ENCODE data around the gene PRTN3.
"Not testable (repeated sequence)": the region's sequence is repeated elsewhere in the genome, so short reads cannot be mapped to it uniquely, and the experiment has no call there.

The PRTN3 gene

DNA sequence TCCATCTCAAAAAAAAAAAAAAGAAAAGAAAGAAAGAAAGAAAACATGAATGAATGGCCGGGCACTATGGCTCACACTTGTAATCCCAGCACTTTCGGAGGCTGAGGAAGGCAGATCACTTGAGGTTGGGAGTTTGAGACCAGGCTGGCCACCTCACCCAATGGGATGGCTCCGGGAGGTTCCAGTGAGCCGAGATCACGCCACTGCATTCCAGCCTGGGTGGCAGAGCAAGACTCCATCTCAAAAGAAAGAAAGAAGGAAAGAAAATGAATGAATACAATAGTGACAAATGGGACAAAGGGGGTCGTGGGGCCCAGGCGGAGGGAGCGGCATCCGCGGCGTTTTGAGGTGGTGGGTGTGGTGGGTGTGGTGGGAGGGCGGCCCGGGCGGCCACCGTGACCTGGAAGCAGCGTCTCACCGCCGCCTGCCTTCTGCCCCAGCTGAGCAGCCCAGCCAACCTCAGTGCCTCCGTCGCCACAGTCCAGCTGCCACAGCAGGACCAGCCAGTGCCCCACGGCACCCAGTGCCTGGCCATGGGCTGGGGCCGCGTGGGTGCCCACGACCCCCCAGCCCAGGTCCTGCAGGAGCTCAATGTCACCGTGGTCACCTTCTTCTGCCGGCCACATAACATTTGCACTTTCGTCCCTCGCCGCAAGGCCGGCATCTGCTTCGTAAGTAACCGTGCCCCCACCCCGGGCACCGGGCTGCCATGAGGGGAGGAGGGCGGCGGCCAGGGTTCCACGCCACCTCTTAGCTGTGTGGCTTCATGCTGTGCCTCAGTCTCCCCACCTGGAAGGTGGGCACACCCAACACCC, 5.1 kb downstream of the PRTN3 start:
- no peak for DNase-seq (ENCODE audit: low read depth, low spot score)

DNA sequence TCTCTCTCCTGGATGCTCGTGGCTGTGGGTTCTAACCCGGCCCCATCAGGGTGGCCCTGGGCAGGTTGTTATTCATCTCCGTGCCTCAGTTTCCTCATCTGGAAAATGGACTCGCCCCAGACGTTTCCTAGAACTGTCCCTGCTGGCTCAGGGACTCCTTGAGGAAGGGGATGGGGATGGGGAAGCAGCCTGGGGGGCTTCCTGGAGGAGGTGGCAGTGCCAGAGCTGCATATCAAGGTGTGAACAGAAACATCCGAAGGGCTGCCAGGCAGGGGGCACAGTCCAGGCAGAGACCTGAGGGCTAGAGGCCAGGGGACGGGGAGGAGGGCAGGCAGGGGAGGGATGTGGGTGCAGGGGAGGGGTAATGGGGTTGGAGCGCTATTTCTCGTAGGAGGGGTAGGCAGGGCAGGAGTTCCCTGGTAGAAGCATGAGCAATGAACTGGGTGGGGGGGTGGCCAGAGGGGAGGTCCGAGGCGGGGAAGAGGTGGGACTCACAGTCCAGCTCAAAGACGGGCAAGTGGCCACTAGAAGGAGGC, 7.7 kb downstream of the PRTN3 start:
- DNase-seq (ENCODE audit: low read depth, low spot score): no peak

DNA sequence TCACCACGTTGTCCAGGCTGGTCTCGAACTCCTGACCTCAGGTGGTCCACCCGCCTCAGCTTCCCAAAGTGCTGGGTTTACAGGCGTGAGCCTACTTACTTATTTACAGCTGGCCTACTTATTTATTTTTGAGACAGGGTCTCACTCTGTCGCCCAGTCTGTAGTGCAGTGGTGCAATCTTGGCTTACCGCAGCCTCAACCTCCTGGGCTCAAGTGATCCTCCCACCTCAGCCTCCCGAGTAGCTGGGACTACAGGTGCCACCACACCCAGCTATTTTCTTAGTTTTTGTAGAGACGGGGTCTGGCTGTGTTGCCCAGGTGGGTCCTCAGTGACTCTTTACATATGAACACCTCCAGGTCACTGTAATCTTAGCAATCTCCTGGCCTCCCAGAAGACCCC, 8.4 kb downstream of the PRTN3 start:
- DNase-seq (ENCODE audit: low read depth, low spot score): not testable (repeated sequence)

DNA sequence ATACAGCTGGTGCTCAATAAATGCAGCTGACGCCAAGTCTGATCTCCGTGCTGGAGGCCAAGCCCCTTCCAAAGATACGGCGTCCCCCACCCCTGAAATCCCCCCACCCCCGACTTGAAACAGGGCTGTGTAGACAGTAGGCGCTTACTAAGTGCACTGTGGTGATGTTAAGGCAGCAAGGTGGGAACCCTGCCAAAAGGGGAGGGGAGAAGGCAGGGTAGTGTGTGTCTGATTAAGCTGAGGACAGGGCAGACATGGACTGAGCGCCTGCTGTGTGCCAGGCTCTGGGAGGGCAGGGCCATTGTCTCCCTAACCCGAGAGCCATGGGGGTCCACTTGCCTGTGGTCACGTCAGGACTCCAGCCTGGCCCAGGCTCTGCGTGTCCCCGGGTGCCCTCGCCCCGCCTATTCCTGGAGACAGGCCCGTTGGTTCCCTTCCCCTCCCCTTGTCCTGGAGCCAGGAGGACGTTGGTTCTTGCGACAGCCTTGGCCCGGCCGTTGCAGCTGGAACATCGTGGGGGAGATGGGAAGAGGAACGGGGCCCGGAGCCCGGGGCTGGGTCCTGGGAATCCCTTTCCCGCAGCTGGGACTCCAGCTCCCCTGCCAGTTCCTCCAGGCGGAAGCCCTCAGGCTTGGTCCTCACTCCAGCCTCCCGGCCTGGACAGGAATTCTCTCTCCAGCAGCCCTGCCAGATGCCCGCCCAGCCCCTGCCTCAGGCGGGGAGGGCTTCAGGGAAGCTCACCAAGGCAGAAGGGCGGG, 9.6 kb downstream of the PRTN3 start:
- DNase-seq (ENCODE audit: low read depth, low spot score): no peak

DNA sequence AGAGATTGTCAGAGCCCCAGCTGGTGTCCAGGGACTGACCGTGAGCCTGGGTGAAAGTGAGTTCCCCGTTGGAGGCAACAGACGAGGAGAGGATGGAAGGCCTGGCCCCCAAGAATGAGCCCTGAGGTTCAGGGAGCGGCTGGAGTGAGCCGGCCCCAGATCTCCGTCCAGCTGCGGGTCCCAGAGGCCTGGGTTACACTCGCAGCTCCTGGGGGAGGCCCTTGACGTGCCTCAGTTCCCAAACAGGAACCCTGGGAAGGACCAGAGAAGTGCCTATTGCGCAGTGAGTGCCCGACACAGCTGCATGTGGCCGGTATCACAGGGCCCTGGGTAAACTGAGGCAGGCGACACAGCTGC, 10.2 kb downstream of the PRTN3 start:
- DNase-seq (ENCODE audit: low read depth, low spot score): no peak

DNA sequence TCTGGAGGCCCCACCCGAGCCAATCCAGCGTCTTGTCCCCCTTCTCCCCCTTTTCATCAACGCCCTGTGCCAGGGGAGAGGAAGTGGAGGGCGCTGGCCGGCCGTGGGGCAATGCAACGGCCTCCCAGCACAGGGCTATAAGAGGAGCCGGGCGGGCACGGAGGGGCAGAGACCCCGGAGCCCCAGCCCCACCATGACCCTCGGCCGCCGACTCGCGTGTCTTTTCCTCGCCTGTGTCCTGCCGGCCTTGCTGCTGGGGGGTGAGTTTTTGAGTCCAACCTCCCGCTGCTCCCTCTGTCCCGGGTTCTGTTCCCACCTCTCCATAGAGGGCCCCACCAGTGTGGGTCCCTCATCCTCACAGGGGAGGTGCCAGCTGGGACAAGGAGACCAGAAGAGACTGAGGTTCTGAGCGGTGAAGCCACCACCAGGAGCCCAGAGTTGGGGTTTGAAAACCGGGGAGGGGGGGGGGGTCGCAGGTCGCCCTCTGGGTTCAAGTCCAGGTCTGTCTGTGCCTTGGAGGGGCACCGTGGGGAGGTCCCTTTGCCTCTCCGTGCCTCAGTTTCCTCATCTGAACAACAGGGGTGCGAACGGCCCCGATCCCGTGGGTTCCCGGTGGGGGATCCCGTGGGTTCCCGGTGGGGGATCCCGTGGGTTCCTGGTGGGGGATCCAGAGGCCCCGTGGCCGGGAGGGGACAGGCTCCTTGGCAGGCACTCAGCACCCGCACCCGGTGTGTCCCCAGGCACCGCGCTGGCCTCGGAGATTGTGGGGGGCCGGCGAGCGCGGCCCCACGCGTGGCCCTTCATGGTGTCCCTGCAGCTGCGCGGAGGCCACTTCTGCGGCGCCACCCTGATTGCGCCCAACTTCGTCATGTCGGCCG, 11.6 kb downstream of the PRTN3 start, which contains the start of gene ELANE:
ELANE (plus strand) TSS at position 168 of the 878 bp plus-strand sequence; CDS start at position 194, 26 bp downstream.
- no peak for DNase-seq (ENCODE audit: low read depth, low spot score)

DNA sequence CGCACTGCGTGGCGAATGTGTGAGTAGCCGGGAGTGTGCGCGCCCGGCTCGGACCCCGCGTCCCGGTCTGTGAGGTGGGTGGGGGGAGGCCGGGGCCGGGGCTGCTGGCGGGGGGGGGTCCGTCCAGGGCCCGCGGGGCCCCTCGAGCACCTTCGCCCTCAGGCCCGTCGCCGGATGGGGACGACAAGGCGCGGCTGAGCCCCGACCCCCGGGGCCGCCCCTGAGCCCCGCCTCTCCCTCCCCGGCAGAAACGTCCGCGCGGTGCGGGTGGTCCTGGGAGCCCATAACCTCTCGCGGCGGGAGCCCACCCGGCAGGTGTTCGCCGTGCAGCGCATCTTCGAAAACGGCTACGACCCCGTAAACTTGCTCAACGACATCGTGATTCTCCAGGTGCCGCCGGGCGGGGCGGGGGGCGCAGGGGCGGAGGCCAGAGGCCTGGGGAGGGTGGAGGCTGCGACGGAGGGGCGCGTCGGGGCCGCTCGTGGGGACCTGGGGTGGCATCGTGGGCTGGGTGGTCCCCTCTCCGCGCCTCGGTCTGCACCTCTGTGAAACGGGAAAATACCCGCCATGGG, 12.3 kb downstream of the PRTN3 start:
- DNase-seq (ENCODE audit: low read depth, low spot score): no peak

DNA sequence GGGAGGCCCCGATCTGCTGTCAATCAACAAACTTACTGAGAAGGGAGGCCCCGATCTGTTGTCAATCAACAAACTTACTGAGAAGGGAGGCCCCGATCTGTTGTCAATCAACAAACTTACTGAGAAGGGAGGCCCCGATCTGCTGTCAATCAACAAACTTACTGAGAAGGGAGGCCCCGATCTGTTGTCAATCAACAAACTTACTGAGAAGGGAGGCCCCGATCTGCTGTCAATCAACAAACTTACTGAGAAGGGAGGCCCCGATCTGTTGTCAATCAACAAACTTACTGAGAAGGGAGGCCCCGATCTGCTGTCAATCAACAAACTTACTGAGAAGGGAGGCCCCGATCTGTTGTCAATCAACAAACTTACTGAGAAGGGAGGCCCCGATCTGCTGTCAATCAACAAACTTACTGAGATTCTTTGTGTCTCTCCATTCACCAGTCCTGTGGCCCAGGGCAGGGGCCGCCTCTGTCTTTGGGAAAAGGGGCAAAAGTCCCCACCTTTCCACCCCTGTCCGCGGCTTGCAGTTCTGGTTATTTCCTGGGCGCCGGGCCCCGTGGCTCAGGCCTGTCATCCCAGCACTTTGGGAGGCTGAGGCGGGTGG, 12.9 kb downstream of the PRTN3 start:
- DNase-seq (ENCODE audit: low read depth, low spot score): not testable (repeated sequence)

DNA sequence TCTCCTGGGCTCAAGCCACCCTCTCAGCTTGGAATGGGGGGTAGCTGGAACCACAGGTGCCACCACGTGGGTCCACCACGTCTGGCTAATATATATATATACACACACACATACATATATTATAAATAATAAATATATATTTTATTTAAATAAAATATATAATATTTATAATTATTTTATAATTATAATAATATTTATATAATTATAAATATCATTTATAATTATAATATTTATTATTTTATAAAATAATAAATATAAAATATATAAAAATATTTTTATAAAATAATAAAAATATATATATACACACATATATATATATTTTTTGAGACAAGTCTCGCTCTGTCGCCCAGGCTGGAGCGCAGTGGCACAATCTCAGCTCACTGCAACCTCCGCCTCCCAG, 13.8 kb downstream of the PRTN3 start:
- no peak for DNase-seq (ENCODE audit: low read depth, low spot score)

DNA sequence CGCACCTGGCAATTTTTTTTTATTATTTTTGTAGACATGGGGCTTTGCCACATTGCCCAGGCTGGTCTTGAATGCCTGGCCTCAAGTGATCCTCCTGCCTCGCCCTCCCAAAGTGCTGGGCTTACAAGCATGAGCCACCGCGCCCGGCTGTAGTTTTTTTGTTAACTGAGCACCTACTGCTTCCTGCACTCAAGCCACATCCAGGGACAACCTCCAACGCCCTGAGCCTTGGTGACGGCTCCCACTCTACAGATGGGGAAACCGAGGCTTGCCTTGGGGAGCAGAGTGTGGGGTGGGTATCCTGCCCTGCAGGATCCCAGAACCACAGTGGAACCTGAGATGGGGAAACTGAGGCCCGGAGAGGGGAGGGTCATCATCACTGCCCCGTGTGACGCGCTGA, 14.3 kb downstream of the PRTN3 start:
- DNase-seq (ENCODE audit: low read depth, low spot score): no peak

DNA sequence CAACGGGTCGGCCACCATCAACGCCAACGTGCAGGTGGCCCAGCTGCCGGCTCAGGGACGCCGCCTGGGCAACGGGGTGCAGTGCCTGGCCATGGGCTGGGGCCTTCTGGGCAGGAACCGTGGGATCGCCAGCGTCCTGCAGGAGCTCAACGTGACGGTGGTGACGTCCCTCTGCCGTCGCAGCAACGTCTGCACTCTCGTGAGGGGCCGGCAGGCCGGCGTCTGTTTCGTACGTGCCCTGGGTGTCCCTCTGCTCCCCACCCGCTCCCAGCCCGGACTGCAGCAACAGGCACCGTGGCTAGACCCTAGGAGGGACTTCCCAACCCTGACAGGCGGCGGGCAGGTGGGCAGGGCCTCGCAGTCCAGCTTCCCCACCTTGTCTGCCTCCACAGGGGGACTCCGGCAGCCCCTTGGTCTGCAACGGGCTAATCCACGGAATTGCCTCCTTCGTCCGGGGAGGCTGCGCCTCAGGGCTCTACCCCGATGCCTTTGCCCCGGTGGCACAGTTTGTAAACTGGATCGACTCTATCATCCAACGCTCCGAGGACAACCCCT, 14.8 kb downstream of the PRTN3 start:
- no peak for DNase-seq (ENCODE audit: low read depth, low spot score)

DNA sequence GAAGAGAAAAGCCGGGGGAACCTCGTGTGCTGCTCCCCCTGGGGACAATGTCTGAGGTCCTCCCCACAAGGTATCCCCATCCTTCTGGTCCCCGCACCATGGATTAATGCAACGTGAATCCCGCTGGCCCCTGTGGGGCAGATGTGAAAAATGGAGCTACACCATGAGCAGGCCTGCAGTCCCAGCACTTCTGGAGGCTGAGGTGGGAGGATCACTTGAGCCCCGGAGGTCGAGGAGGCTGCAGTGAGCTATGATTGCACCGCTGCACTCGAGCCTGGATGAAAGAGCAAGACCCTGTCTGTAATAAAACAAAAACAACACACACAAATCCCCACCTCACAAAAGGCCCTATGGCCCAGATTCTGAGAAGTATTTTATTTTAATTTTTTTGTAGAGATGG, 17.5 kb downstream of the PRTN3 start:
- no peak for DNase-seq (ENCODE audit: low read depth, low spot score)

DNA sequence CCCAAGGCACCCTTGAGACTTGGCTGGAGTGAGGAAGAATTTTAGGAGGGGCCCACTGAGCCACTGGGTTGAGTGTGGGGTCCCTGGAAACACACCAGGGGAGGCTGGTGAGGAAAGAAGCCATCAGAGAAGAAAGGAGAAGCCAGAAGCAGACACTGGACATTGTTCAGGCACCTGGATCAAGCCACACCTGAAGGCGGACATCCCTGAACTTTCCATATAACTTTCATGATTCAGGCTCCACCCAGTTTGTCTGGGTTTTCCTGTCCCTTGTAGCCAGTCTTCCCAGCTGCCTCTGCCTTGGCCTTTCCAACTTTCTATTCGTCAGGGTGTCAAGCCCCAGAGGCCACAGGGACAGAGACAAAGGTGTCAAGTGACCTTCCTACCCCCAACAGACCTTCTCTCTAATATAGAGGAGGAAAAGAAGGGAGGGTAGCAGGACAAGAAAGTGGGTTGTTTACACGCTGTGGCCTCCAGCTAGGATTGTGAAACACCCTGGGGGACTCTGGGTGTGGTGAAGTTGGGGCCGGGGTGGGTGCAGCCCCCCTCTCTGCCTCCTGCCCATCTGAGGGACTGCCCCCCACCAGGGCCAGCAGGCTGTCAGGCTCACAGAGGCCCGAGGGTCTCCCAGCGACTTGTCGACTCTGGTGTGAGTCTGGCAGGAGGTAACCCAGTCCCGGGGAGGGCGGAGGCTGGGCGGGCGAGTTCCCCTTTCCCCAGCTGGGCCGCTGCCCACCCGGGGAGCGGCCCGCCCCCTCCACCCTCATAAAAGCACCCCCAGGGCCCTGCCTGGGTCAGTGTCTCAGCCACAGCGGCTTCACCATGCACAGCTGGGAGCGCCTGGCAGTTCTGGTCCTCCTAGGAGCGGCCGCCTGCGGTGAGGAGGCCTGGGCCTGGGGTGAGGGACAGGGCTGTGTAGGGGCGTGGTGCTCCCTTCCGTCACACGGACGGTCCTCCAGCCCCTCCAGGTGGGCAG, 18.4 kb downstream of the PRTN3 start, which contains the start of gene CFD:
CFD (plus strand) TSS at position 797 of the 976 bp plus-strand sequence; CDS start at position 823, 26 bp downstream.
- DNase-seq (ENCODE audit: low read depth, low spot score): no peak

DNA sequence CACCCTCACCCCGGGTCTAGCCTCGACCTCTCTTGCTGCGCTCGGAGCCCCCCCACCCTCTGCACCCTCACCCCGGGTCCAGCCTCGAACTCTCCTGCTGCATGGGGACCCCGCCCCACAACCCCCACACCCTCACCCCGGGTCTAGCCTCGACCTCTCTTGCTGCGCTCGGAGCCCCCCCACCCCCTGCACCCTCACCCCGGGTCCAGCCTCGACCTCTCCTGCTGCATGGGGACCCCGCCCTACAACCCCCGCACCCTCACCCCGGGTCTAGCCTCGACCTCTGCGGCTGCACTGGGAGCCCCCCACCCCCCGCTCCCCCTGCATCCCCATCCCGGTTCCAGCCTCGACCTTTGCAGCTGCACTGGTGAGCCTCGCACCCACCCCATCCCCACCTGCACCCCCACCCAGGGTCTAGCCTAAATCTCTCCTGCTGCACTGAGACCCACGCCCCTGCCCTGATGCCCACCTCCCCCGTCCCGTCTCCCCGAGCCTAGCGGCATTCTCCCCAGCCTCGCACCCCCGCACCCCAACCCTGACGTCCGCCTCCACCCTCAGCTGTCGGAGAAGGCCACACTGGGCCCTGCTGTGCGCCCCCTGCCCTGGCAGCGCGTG, 20.4 kb downstream of the PRTN3 start:
- DNase-seq (ENCODE audit: low read depth, low spot score): no peak

DNA sequence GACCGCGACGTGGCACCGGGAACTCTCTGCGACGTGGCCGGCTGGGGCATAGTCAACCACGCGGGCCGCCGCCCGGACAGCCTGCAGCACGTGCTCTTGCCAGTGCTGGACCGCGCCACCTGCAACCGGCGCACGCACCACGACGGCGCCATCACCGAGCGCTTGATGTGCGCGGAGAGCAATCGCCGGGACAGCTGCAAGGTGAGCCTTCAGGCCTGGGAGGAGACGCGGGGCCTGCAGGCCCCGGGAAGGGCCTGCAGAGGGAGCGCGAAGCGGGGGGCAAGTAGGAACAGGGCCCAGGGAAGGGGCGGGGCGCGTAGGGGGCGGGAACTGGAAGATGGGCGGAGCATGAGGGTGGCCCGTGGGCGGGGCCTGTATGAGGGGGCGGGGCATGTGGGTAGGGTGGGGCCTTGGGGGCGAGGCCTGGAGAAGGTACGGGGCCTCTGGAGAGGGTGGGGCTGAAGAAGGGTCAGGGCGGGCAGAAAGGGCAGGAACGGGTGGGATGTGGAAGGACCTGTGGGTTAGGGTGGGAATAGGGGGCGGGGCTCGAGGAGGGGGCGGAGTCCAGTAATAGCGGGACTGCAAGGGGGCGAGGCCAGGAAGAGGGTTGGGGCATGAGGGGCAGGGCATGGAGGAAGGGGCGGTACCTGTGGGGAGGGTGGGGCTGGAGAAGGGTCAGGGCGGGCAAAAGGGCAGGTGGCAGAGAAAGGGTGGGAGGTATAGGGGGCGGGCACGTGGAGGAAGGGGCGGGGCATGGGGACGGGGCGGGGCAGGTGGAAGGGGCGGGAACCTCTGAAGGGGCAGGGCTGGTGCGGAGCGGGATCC, 21.2 kb downstream of the PRTN3 start:
- no peak for DNase-seq (ENCODE audit: low read depth, low spot score)

DNA sequence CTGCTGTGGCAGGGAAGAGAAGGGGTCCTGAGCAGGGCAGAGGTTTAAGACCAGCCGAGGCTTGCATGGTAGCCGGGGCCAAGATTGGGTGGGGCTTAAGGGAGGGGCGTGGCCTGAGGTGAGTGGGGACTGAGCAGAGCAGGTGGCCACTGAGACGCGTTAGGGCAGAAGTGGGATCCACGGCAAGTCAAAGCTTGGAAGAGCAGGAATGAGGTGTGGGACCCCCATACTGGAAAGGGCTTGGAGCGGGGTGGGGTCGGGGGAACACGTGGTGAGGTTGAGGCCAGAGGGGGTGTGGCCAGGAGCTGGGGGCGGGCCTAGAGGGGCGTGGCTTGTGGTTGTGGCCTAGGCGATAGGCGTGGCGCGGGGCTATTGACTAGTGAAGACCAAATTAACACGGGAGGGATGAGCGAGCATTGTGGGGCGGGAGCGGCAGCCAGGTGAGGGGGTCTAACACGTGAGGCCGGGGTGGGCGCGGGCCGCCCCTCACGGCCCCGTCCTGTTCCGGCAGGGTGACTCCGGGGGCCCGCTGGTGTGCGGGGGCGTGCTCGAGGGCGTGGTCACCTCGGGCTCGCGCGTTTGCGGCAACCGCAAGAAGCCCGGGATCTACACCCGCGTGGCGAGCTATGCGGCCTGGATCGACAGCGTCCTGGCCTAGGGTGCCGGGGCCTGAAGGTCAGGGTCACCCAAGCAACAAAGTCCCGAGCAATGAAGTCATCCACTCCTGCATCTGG, 21.9 kb downstream of the PRTN3 start:
- DNase-seq (ENCODE audit: low read depth, low spot score): no peak

DNA sequence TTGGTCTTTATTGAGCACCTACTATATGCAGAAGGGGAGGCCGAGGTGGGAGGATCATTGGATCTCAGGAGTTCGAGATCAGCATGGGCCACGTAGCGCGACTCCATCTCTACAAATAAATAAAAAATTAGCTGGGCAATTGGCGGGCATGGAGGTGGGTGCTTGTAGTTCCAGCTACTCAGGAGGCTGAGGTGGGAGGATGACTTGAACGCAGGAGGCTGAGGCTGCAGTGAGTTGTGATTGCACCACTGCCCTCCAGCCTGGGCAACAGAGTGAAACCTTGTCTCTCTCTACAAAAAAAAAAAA, 22.5 kb downstream of the PRTN3 start:
- no peak for DNase-seq (ENCODE audit: low read depth, low spot score)
